Measurements from ENCODE around the gene SCNN1G.
A peak's percentile ranks its signal among the peaks of the same experiment; 100 is the strongest.

Gene SCNN1G

DNA sequence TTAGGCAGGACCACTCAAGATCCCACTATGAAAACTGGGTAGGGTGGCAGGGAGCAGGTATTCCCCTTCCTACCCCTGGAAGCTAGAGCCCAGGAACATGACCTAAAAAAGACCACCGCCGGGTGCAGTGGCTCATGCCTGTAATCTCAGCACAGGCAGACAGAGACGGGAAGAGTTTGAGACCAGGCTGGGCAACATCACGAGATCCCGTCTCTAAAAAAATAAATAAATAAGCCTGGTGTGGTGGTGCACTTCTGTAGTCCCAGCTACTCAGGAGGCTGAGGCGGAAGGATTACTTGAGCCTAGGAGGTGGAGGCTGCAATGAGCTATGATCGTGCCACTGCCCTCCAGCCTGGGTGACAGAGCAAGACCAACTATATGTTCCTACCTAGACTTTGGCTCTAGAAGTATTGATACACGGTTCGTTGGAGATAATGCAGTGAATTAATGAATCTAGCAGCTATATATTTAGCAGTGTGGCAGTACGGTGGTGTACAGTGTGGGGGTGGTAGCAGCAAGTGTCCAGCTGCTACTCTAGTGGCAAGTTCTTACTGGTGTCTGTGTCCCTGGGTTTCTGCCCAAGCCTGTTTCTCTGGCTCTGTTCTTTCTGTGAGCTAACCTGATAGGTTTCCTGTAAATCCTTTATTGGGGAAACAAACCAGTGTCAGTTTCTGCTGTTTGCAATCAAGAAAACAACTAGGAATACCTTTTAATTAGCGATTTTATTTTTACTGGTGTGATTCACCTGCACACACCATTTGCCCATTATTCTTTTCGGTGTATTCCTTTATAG lies 30.0 kb upstream of the SCNN1G start:
- no peak for DNase-seq

DNA sequence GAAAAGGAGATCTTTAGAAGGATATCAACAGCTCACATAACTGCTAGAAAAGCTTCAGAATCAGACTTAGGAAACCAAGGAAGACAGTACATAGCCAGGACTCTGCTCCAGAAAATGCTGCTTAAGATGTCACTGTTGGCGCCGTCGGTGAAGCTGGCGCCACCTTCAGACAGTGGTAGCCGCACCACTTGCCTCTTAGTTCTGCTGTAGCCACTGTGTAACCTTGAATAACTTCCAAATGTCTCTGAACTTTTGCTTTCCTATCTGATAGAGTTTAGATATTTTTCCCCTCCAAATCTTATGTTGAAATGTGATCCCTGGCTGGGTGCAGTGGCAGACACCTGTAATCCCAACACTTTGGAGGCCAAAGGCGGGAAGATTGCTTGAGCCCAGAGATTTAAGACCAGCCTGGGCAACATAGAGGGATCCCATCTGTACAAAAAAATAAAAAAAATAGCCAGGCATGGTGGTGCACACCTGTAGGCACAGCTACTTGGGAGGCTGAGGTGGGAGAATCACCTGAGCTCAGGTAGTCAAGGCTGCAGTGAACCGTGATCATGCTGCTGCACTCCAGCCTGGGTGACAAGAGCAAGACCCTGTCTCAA lies 27.0 kb upstream of the SCNN1G start:
- DNase-seq, result no peak

DNA sequence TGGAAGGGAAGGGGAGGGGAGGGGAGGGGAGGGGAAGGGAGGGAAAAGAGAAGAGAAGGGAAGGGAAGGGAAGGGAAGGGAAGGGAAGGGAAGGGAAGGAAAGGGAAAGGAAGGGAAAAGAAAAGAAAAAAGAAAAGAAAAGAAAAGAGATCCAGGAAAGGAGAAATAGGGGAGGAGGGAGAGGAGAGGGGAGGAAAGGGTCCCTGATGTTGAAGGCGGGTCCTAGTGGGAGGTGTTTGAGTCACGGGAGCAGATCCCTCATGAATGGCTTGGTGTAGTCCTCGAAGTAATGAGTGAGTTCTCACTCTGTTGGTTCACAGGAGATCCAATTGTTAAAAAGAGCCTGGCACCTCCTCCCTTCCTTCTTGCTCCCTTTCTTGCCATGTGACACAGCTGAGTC lies 26.4 kb upstream of the SCNN1G start:
- DNase-seq, result no peak

DNA sequence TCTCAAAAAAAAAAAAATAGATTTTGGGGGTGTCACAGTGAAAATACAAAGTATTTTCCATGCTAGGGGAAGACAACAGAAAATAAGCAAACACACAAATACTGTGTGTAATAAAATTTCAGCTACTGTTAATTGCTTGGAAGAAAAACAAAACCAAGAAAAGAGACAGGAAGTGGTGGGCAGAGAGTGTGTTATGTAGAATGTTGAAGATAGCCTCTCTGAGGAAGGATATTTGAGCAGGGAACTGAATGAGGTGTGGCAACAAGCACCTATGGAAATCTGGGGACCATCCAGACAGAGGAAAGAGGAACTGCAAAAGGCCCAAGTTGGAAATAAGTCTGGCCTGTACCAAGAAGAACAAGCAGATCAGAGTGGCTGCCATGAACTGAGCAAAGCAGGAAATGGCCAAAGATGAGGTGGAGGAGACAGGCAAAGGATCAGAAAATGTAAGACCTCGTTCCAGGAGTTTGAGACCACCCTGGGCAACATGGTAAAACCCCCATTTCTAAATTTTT lies 25.5 kb upstream of the SCNN1G start:
- DNase-seq, result no peak

DNA sequence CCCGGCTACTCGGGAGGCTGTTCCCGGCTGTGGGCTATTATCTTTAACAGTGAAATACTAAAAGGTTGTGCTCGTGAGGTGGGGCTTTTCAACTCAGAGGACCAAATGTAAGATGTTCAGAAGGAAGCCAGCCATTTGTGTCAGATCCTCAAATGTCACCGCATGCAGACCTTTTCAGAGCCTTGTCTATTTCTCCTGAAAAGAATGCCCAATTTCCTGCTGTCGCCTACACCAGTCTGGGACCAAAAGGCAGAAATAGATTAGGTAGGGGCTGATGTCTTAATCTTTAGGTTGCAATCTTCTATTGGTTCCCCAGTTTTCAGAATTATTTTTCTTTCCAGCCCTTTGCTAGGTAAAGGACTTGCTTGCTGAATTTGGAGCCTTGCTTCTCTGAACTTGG lies 24.4 kb upstream of the SCNN1G start:
- no peak for DNase-seq

DNA sequence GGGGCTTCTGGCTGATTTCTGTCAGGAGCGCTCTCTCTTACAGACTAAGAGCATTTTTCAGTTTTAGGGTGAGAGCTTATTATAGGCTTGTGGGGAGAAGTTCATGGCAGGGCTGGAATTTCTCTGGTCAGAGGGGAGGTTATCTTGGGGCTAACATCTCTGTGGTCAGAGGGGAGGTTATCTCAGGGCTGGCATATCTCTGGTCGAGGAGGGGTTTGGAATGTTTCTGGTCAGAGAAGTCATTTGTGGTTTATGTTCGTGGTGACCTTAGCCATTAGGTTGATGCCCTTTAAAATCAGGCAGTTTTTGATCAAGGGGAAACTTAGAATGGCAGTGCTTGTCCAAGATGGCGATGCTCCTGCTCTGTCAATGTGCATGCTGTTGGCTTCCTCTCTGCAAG lies 22.5 kb upstream of the SCNN1G start:
- no peak for DNase-seq

DNA sequence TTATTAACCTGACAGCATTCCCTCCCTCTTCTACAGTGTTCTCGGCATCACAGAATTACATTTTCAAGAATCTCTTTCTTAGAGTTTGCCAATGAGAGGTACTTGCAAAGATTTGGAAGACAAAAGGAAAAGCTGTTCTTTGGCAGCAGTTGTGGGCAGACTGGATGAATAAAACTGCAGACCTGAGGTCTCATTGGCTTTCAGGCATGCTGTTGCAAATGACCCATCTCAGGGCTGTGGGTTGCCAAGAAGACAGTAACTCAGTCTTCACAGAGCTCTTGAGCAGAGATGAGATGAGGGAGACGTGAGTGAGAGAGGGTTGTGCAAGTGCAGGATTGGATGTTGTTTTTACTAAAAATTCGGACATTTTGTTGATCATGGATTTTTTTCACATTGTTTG lies 22.0 kb upstream of the SCNN1G start:
- no peak for DNase-seq

DNA sequence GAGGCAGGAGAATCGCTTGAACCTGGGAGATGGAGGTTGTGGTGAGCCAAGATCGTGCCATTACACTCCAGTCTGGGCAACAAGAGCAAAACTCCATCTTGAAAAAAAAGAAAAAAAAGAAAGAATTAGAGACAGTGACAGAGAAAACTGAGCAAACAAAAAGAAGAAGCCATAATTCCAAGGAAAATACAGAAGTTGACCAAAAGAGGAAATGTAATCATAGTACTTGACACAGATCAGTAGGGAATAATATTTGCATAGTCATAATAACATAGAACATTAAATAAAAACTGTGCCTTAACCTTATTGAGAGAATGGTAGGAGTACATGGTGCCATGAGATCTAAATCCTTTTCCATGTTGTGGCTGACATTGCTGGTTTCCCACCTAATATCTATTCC lies 18.6 kb upstream of the SCNN1G start:
- no peak for DNase-seq

DNA sequence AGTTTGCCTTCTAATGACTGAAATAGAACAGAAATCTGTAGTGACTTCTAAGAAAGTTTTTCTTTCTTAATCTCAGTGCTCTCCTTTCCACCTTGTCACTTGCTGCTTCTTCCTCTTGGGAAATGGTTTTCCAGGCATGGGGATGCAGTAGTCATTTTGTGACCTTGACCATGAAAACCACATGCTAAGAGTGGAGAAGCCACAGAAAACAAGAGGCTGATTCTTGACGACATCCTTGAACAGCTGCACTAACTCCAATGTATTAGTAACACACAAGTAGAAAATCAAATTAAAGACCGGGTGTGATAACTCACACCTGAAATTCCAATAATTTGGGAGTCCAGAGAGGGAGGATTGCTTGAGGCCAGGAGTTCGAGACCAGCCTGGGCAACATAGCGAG lies 17.8 kb upstream of the SCNN1G start:
- DNase-seq, result no peak

DNA sequence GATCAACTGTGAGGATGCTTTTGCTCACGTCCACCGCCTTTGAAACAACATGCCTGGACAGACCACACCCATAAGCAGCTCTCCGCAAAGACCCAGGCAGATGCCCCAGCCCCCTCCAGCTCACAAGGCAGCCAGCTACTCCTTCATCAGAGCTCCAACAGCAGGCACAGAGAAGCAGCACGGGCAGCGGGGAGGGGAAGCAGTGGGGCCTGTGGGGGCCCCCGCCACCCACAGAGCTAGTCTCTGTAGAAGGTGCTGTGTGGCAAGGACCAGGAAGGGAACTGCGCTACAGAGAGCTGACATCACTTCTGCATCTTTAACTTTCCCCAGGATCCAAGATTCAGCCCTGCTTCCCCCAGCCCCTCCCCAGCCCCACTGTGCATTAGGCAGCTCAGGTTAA lies 10.0 kb upstream of the SCNN1G start:
- DNase-seq, result no peak

DNA sequence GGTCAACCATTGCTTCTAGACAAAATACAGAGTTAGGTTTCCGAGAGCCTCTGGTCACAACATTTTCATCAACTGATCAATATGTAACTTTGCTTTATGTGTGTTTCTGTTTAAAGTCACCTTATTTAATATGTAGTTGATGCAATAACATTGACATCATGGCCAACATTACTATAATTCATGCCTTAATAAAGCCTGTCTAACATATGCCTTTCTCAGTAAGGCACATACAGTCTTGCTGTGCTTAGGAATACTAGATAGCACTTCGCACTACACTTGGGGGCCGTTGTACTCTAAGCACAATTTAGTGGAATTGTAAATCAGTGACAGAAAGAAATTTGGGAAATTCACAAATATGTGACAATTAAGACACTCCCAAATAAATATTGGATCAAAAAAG lies 9.6 kb upstream of the SCNN1G start:
- no peak for DNase-seq

DNA sequence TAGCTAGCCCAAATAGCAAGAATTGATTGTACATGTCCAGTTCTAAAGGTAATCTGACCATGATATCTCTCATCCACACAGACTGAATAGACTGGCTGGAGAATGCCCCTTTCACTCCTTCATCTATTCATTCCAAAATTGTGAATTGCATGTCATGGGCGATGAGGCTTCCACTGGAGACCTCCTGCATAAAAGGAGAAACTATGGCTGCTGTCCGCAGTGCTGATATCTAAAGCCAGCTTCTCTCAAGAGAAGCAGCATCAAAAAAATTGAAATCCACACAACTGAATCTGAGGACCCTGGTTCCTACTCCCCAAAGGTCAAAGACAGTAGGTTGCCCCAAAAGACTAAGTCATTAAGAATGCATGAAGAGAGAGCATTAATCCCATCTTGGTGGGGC lies 7.9 kb upstream of the SCNN1G start:
- no peak for DNase-seq

DNA sequence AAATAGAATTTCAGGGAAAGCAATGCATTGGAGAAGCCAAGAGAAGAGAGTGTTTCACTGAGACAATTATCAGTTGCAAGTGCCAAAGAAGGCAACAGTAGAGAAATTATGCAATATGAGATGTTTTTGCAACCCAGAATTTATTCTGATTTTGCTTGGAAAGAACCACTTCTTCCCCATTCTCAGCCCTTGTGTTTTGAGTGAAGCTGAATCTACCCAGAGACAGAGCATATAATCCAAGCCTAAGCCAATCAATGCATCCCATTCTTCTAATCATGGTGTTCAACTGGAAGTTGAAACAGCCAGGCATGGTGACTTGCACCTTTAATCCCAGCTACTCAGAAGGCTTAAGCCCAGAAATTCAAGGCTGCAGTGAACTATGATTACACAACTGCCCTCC lies 6.9 kb upstream of the SCNN1G start:
- DNase-seq, result no peak

DNA sequence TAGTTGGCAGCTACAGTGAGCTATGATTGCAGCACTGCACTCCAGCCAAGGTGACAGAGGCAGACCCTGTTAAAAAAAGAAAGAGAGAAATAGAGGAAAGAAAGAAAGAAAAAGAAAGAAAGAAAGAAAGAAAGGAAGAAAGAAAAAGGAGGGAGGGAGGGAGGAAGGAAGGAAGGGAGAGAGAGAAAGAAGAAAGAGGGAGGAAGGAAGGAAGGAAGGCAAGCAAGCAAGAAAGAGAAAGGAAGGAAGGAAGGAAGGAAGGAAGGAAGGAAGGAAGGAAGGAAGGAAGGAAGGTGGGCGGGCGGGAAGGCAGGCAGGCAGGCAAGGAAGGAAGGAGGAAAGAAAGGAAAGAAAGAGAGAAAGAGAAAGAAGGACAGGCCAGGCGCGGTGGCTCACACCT lies 1.0 kb upstream of the SCNN1G start:
- DNase-seq, result no peak

DNA sequence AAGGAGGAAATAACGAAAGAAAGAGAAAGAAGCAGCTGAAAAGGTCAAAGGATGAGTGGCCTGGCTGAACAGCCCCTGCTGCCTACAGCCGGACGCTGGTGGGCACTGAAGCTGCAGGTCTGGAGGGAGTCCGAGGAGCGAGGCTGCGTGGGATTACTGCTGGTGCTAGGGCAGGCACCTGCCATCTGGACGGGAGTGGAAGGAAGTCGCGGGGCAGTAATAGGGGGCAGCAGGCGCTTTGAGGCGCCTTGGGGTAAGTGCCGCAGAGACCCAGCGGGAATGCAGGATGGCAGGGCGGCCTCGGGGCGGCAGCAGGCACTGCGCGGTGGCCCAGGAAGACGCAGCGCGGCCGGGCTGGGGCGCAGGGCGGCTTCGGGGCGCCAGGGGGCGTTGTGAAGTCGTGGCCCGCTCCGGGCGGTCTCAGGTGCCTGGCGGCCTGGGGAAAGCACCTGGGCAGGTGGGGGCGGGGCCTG lies 303 bp upstream of the SCNN1G start:
- DNase-seq, result peak; percentile 83

DNA sequence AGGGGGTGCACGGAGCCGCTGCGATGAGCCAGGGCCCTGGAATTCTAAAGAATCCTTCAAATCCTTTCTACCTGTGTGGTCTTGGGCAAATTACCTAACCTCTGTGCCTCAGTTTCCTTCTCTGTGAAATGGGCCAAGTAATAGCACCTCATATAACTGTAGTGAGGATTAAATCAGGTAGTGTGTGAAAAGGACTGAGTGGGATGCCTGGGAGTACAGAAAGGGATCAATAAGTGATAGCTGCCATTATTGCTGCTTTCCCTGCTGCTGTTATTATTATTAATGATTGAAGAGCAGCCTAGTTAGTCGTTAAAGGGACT lies 958 bp downstream of the SCNN1G start:
- DNase-seq, result no peak

DNA sequence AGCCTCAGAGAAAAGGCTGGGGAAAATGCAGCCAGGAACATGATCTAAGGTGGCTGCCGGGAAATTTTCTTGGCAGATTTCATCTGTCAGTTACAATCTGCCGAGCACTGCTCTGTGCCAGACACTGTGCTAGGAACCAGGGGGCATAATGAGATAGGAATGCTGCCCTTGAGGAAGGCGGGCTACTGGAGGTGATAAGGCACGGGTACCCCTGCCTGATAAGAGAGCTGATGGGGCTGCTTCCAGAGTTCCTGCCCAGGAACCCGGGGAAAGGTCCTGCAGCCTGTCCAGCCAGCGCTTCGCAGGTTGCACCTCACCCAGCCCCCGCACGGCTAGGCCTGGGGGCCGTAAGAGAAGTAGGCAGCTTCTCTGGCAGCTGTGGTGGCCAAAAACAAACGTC lies 3.1 kb downstream of the SCNN1G start:
- no peak for DNase-seq

DNA sequence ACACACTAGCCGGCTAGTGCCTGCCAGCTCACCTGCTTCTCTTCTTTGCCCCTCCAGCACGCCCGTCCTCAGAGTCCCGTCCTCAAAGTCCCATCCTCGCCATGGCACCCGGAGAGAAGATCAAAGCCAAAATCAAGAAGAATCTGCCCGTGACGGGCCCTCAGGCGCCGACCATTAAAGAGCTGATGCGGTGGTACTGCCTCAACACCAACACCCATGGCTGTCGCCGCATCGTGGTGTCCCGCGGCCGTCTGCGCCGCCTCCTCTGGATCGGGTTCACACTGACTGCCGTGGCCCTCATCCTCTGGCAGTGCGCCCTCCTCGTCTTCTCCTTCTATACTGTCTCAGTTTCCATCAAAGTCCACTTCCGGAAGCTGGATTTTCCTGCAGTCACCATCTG lies 3.6 kb downstream of the SCNN1G start:
- no peak for DNase-seq

DNA sequence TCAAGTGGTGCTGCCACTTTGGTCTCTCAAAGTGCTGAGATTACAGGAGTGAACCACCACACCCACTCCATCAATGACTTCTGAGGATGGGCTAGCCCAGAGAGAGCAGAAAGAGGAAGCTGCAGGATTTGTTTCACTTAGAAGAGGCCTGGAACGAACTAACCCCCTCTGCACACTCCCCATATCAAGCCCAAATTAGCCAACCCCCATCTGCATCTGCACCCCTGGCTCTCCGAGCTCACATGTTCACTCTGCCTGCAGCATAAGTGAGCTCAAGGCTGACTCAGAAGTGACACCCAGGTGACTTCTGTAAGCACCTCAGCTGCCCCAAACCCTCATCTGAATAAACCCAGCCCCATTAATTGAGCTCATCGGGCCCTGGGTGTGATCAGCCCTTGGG lies 4.8 kb downstream of the SCNN1G start:
- no peak for DNase-seq

DNA sequence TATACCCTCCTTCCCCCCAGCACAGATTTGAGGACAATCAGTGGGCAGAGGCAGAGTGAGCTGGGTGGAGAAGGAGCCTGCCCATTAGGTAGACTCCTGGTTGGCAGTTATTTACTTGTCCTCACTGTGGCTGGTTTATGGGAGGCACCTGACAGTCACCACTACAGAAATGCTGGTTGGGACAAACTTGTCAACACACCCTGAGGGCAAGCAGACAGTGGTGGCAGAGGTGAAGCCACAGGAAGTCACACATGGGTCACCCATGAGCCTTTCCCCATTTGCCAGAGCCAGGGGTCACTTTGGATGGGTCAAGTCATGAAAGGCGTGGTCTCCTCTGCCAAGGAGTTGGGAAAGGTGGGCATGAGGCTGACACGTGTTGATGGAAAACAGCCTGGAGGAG lies 6.4 kb downstream of the SCNN1G start:
- DNase-seq, result no peak

DNA sequence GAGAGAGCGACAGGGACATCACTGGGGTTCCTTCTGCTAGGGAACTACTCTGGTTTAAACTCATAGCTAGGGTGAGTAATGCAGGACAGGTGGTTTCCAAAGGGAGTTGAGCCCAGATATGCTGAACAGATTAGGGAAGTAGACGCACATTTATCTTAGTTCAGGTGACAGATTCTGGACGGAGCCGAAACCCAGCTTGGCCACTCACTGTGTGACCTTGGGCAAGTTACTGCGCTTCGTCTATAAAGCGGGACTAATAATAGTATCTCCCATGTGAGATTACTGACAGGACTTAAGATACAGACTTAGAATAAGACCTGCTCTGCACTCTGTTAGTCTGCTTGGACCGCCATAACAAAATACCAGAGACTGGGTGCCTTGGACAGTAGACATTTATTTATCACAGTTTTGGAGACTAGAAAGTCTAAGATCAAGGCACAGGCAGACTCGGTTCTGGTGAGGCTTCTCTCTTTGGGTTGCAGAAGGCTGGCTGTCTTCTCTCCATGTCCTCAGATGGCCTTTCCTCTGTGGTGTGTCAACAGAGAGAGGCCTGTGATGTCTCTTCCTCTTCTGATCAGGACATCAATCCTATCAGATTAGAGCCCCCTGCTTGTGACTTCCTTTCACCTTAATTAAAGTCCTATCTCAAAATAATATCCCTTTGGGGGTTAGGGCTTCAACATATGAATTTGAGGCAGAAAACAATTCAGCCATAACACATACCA lies 12.1 kb downstream of the SCNN1G start:
- no peak for DNase-seq

DNA sequence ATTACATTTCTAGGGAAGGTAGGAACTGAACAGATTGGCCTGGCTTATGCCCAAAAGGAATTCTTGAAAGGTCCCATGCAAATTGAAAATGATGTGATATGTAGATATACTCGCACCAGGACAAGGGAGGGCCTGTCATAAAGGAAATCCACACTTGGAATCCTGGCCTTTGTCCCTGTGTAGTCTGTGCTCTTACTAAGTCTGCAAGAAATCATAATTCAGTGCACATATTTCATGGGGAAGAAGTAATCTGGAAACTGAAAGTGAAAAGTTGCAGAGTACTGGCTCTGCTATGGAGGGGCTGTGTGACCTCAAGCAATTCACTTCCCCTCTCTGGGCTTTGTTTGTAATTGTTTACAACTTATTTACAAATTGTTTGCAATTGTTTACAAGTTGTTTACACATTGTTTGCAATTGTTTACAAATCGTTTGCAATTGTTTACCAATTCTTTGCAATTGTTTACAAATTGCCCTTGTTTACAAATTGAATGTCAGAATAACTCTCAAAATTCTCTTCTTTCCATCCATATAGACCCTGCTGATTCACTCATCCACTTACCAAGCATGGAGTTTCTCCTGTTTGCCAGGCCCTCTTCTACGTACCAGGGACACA lies 12.9 kb downstream of the SCNN1G start:
- DNase-seq, result no peak

DNA sequence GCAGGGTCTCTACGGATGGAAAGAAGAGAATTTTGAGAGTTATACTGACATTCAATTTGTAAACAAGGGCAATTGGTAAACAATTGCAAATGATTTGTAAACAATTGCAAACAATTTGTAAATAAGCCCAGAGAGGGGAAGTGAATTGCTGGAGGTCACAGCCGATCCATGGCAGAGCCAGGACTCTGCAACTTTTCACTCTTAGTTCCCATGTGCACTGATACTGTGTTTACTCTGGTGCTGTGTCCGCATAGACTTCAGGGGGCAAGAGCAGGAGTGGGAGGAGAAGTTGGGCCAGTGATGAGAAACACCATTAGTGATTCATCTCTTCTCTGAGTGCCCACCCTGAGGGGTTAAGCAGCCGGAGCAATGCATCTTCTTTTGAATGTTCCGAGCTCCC lies 14.0 kb downstream of the SCNN1G start:
- DNase-seq, result no peak

DNA sequence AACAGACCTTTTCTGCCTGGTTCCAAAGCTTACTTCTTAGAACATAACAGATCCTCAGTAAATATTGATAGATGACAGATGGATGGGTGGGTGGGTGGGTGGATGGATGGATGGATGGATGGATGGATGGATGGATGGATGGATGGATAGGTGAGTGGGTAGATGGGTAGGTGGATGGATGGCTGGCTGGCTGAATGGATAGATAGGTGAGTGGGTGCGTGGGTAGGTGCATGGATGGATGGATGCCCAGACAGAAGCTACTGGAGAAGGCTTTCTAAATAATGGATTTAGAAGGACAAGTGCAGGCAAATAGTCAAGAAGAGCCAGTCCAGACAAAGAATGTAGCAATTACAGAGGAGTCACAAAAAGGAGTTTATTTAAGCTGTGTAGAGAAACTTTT lies 19.6 kb downstream of the SCNN1G start:
- no peak for DNase-seq
